SK-N-SH treated with all-trans-retinoic acid at 6 μM for 48 hours (cell line): ENCODE data around the gene EEFSEC.

Experiments
- ATAC-seq: fragments of 200-7000 bp; cut with Tn5 transposase; 3 replicates; pipeline ENCODE4 v1.9.1; 2020; ENCODE audit warnings: mild to moderate bottlenecking, moderate library complexity
- BACH2 ChIP-seq: fragments of 250-450 bp; sonication (Bioruptor Pico); IDR thresholded peaks from 2 replicates; pipeline ENCODE4 v1.9.0; 2021; ENCODE audit warnings: mild to moderate bottlenecking, borderline replicate concordance
- CSDC2 ChIP-seq: fragments of 250-450 bp; sonication (Bioruptor Pico); IDR thresholded peaks from 2 replicates; pipeline ENCODE4 v1.5.0; 2020; ENCODE audit warnings: mild to moderate bottlenecking, moderate library complexity
- CSRNP3 ChIP-seq: fragments of 250-450 bp; sonication (Bioruptor Pico); IDR thresholded peaks from 2 replicates; pipeline ENCODE4 v1.5.1; 2021; ENCODE audit warnings: mild to moderate bottlenecking, moderate library complexity
- ESRRG ChIP-seq: fragments of 250-450 bp; sonication (Bioruptor Pico); IDR thresholded peaks from 2 replicates; pipeline ENCODE4 v1.6.1; 2021; ENCODE audit warnings: mild to moderate bottlenecking
- GLIS3 ChIP-seq: fragments of 250-450 bp; sonication (Bioruptor Pico); IDR thresholded peaks from 2 replicates; pipeline ENCODE4 v1.5.0; 2020; ENCODE audit warnings: mild to moderate bottlenecking, moderate library complexity
- ISL1 ChIP-seq: fragments of 250-450 bp; sonication (Bioruptor Pico); IDR thresholded peaks from 2 replicates; pipeline ENCODE4 v2.1.2; 2022; ENCODE audit warnings: mild to moderate bottlenecking, moderate library complexity
- OSR1 ChIP-seq: fragments of 250-450 bp; sonication (Bioruptor Pico); IDR thresholded peaks from 2 replicates; pipeline ENCODE4 v1.8.0; 2022; ENCODE audit warnings: moderate library complexity, mild to moderate bottlenecking, inconsistent platforms
- POU6F1 ChIP-seq: fragments of 250-450 bp; sonication (Bioruptor Pico); IDR thresholded peaks from 2 replicates; pipeline ENCODE4 v1.8.0; 2021; ENCODE audit warnings: low read depth, mild to moderate bottlenecking, moderate library complexity, borderline replicate concordance
- PPARA ChIP-seq: fragments of 250-450 bp; sonication (Bioruptor Pico); IDR thresholded peaks from 2 replicates; pipeline ENCODE4 v1.5.0; 2020; ENCODE audit warnings: mild to moderate bottlenecking, borderline replicate concordance
- RARB ChIP-seq: fragments of 250-450 bp; sonication (Bioruptor Pico); IDR thresholded peaks from 2 replicates; pipeline ENCODE4 v1.8.0; 2021; ENCODE audit warnings: mild to moderate bottlenecking, moderate library complexity
- SNAI2 ChIP-seq: fragments of 250-450 bp; sonication (Bioruptor Pico); IDR thresholded peaks from 2 replicates; pipeline ENCODE4 v1.5.0; 2020; ENCODE audit warnings: mild to moderate bottlenecking, moderate library complexity
- TCF4 ChIP-seq: fragments of 250-450 bp; sonication (Bioruptor Pico); IDR thresholded peaks from 2 replicates; pipeline ENCODE4 v1.8.0; 2021; ENCODE audit warnings: mild to moderate bottlenecking, moderate library complexity, borderline replicate concordance
- TOX ChIP-seq: fragments of 250-450 bp; sonication (Bioruptor Pico); IDR thresholded peaks from 2 replicates; pipeline ENCODE4 v1.8.0; 2021; ENCODE audit warnings: mild to moderate bottlenecking, moderate library complexity, borderline replicate concordance
- TSHZ2 ChIP-seq: fragments of 250-450 bp; sonication (Bioruptor Pico); IDR thresholded peaks from 2 replicates; pipeline ENCODE4 v1.5.0; 2020; ENCODE audit warnings: mild to moderate bottlenecking, moderate library complexity
- ZFP3 ChIP-seq: fragments of 250-450 bp; sonication (Bioruptor Pico); IDR thresholded peaks from 2 replicates; pipeline ENCODE4 v1.5.0; 2020; ENCODE audit warnings: mild to moderate bottlenecking, moderate library complexity
- ZFP30 ChIP-seq: fragments of 450-650 bp; formaldehyde crosslinking; IDR thresholded peaks from 2 replicates; pipeline ENCODE4 v1.5.0; 2022; ENCODE audit warnings: mild to moderate bottlenecking, moderate library complexity
- ZNF565 ChIP-seq: fragments of 450-650 bp; formaldehyde crosslinking; conservative IDR thresholded peaks from 2 replicates; pipeline ENCODE4 v1.5.0; 2020; ENCODE audit warnings: low read depth, mild to moderate bottlenecking, moderate library complexity
- ZNF70 ChIP-seq: fragments of 450-650 bp; formaldehyde crosslinking; IDR thresholded peaks from 2 replicates; pipeline ENCODE4 v1.5.0; 2020; ENCODE audit warnings: mild to moderate bottlenecking, moderate library complexity
- ZNF8 ChIP-seq: fragments of 450-650 bp; formaldehyde crosslinking; IDR thresholded peaks from 2 replicates; pipeline ENCODE4 v1.5.0; 2020; ENCODE audit warnings: mild to moderate bottlenecking, moderate library complexity

Gene EEFSEC

GRCh38 chr3:128167646-128167972 lies 14.3 kb downstream of the EEFSEC start:
- no peak for ATAC-seq
- TF ChIP-seq GLIS3 (CRISPR knock-in tag) (no peak), ZFP30 (CRISPR knock-in tag) (no peak), ZNF8 (no peak), ZFP3 (CRISPR knock-in tag) (no peak), PPARA (CRISPR knock-in tag) (no peak), RARB (no peak), TSHZ2 (CRISPR knock-in tag) (no peak), BACH2 (CRISPR knock-in tag) (no peak), CSDC2 (CRISPR knock-in tag) (no peak), TCF4 (CRISPR knock-in tag) (no peak), ISL1 (no peak), CSRNP3 (CRISPR knock-in tag) (no peak), TOX (no peak), SNAI2 (CRISPR knock-in tag) (no peak), ESRRG (CRISPR knock-in tag) (no peak), OSR1 (no peak), POU6F1 (no peak)

DNA sequence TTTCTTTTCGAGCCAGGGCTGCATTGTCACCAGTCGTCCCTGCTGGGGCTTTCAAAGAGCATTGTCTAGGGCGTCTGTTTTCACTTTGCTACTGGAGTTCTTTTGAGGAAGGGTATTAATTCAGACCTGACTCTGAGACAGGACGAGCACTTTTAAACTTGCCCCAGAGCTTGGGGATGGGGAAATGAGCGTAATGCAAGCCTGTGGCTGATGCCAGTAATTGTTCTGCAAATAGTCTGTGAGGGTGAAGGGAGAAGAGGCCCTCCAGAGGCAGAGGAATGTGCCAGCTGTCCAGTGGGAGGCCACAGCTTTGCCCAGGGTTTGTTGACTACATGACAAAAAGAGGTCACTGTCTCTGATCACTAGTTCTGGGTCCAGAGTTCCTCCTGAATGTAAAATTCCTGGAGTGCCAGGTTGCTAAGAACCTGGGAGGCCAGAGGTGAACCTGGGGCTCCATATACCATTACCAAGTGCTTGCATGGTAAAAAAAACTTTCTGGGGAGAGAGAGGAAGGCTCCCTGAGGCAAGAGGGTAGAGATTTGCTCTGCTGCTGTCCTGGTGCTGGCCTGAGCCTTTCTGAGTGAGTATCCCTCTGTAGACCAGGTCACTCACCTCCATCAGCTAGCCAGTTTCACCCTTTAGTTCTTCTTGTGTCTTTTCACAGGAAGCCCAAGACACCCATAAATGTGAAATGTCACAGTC lies 14.8 kb downstream of the EEFSEC start:
- TF ChIP-seq RARB = no peak
- TF ChIP-seq CSRNP3 (CRISPR knock-in tag) = no peak
- no peak for TF ChIP-seq ZNF70 (CRISPR knock-in tag)
- no peak for TF ChIP-seq TSHZ2 (CRISPR knock-in tag)
- TF ChIP-seq TOX = no peak
- TF ChIP-seq ZNF565 (CRISPR knock-in tag) = no peak
- TF ChIP-seq GLIS3 (CRISPR knock-in tag) = no peak
- TF ChIP-seq SNAI2 (CRISPR knock-in tag) = no peak
- TF ChIP-seq POU6F1 = no peak
- TF ChIP-seq ZFP3 (CRISPR knock-in tag) = no peak
- no peak for TF ChIP-seq BACH2 (CRISPR knock-in tag)
- TF ChIP-seq, all 23 proteins: peak for 0
- ATAC-seq = no peak
